IPS-15b (cell line): ENCODE results near the gene INTS4.
"Not testable (repeated sequence)": the region's sequence is repeated elsewhere in the genome, so short reads cannot be mapped to it uniquely, and the experiment has no call there.

Source experiments
- H3K27me3 ChIP-seq: one replicate; pipeline ENCODE4 v1.6.1; 2013; ENCODE audit warnings: low read length; ENCODE audit not compliant: control insufficient read depth, insufficient read depth
- H3K36me3 ChIP-seq: one replicate; pipeline ENCODE4 v1.6.1; 2013; ENCODE audit warnings: low read length; ENCODE audit not compliant: control insufficient read depth, insufficient read depth
- H3K4me1 ChIP-seq: one replicate; pipeline ENCODE4 v1.6.1; 2013; ENCODE audit warnings: mild to moderate bottlenecking, low read length; ENCODE audit not compliant: control insufficient read depth, insufficient read depth
- H3K4me3 ChIP-seq: one replicate; pipeline ENCODE4 v1.5.1; 2013; ENCODE audit warnings: low read depth, low read length
- H3K9ac ChIP-seq: one replicate; pipeline ENCODE4 v1.6.1; 2013; ENCODE audit warnings: low read depth, mild to moderate bottlenecking, low read length
- H3K9me3 ChIP-seq: one replicate; pipeline ENCODE4 v1.6.1; 2013; ENCODE audit warnings: mild to moderate bottlenecking, low read length; ENCODE audit not compliant: control insufficient read depth, insufficient read depth

INTS4 gene

DNA sequence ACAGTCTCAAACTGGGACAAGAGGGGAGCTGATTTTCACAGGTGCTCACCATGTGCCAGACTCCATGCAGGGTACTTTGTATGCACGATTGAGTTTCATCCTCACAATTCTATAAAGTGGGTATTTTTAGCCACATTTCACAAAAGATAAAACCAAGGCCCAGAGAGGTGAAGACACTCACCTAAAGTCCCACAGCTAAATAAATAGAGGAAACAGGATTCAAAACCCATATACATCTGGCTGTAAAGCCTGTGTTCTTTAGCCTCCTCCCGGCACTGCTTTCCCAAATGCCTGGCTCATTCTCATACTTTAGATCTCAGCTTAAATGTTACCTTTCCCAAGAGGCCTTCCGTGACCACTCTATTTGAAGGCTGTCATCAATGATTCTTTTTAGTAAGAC lies 41.8 kb upstream of the INTS4 start:
- no peaks in the 10 kb centered on the region for H3K36me3 ChIP-seq
- H3K4me1 ChIP-seq: peaks cover 4% of the 10 kb centered on the region
- no peak overlapping the region for H3K9ac ChIP-seq
- no peaks in the 10 kb centered on the region for H3K9me3 ChIP-seq
- no peaks in the 10 kb centered on the region for H3K27me3 ChIP-seq
- H3K4me3 ChIP-seq: no peak overlapping the region

- no peaks in the 10 kb centered on the region for H3K9me3 ChIP-seq
- no peaks in the 10 kb centered on the region for H3K27me3 ChIP-seq
- H3K36me3 ChIP-seq: no peaks in the 10 kb centered on the region
- no peaks in the 10 kb centered on the region for H3K4me1 ChIP-seq
- no peak overlapping the region for H3K9ac ChIP-seq
- H3K4me3 ChIP-seq: no peak overlapping the region
Measured at GRCh38 chr11:78034623-78035022, 40.2 kb upstream of the INTS4 start.

- Histone ChIP-seq H3K9ac (no peak overlapping the region), H3K4me3 (no peak overlapping the region), H3K9me3 (no peaks in the 10 kb centered on the region), H3K4me1 (no peaks in the 10 kb centered on the region), H3K36me3 (no peaks in the 10 kb centered on the region), H3K27me3 (no peaks in the 10 kb centered on the region)
Measured at GRCh38 chr11:78033040-78033439, 38.6 kb upstream of the INTS4 start.

DNA sequence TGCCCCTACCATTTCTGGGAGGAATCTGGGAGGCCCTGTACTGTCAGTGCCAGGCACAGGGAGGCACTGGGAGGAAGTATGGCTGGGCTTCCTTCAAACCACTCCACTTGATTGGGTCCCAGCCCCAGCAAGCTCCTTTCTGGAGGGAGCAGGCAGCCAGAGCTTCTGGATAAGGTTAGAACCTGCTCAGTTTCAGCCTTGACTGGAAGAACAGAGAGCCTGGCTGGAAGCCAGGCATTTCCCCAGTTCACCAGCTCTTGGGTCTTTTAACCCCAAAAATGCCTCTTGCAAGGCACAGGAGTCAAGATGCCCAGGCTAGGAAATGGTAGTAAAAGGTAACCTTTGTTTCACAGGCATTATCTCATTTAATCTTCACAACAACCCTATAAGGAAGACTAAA lies 37.6 kb upstream of the INTS4 start:
- Histone ChIP-seq H3K27me3 (no peaks in the 10 kb centered on the region), H3K4me3 (no peak overlapping the region), H3K9ac (no peak overlapping the region), H3K36me3 (no peaks in the 10 kb centered on the region), H3K4me1 (no peaks in the 10 kb centered on the region), H3K9me3 (no peaks in the 10 kb centered on the region)

DNA sequence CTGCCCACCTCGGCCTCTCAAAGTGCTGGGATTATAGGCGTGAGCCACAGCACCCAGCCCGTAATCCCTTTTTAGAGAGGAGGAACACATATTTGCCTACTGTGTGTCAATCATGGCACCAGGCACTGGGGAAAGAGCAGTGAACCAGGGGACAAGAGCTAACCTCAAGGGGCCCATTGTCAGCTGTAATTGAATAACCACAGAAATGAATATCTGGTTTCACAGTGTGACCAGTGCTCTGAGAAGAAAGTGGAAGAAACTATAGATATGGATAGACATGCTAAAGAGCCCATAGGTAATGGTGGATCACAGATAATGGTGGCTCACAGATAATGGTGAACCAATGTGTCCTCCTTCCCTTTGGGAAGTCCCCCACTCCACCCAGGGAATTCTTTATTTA lies 37.2 kb upstream of the INTS4 start:
- H3K9me3 ChIP-seq: no peaks in the 10 kb centered on the region
- no peak overlapping the region for H3K9ac ChIP-seq
- no peaks in the 10 kb centered on the region for H3K36me3 ChIP-seq
- no peaks in the 10 kb centered on the region for H3K4me1 ChIP-seq
- no peaks in the 10 kb centered on the region for H3K27me3 ChIP-seq
- H3K4me3 ChIP-seq: no peak overlapping the region

GRCh38 chr11:78030429-78031325 lies 36.2 kb upstream of the INTS4 start:
- H3K9ac ChIP-seq: no peak overlapping the region
- H3K27me3 ChIP-seq: no peaks in the 10 kb centered on the region
- H3K9me3 ChIP-seq: no peaks in the 10 kb centered on the region
- H3K36me3 ChIP-seq: no peaks in the 10 kb centered on the region
- H3K4me3 ChIP-seq: no peak overlapping the region
- H3K4me1 ChIP-seq: no peaks in the 10 kb centered on the region

GRCh38 chr11:78028423-78028822 lies 34.0 kb upstream of the INTS4 start:
- H3K9me3 ChIP-seq, H3K4me3 ChIP-seq, H3K36me3 ChIP-seq, H3K9ac ChIP-seq, H3K27me3 ChIP-seq, H3K4me1 ChIP-seq: not testable (repeated sequence)

DNA sequence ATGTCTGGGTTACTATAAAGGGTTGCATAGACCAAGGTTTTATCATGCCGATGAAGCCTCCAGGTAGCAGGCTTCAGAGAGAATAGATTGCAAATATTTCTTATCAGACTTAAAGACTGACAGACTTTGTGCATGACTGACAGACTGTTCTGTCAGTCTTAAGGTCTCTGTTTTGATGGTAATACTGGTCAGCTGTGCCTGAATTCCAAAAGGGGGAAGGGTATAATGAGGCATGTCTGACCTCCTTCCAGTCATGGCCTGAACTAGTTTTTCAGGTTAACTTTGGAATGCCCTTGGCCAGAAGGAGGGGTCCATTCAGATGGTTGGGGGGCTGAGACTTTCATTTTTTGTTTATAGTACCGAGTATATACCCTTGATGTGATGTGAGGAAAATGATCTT lies 33.3 kb upstream of the INTS4 start:
- Histone ChIP-seq H3K9ac (no peak overlapping the region), H3K4me3 (no peak overlapping the region), H3K36me3 (no peaks in the 10 kb centered on the region), H3K4me1 (no peaks in the 10 kb centered on the region), H3K9me3 (no peaks in the 10 kb centered on the region), H3K27me3 (no peaks in the 10 kb centered on the region)

- Histone ChIP-seq H3K27me3 (no peaks in the 10 kb centered on the region), H3K9me3 (no peaks in the 10 kb centered on the region), H3K36me3 (no peaks in the 10 kb centered on the region), H3K9ac (no peak overlapping the region), H3K4me3 (no peak overlapping the region), H3K4me1 (peaks cover 3% of the 10 kb centered on the region)
Measured at GRCh38 chr11:78025378-78025777, 30.9 kb upstream of the INTS4 start.

GRCh38 chr11:78023426-78023825 lies 29.0 kb upstream of the INTS4 start:
- Histone ChIP-seq H3K27me3 (no peaks in the 10 kb centered on the region), H3K9me3 (no peaks in the 10 kb centered on the region), H3K9ac (no peak overlapping the region), H3K4me3 (peak overlapping the region; percentile 60), H3K4me1 (peaks cover 6% of the 10 kb centered on the region), H3K36me3 (no peaks in the 10 kb centered on the region)

DNA sequence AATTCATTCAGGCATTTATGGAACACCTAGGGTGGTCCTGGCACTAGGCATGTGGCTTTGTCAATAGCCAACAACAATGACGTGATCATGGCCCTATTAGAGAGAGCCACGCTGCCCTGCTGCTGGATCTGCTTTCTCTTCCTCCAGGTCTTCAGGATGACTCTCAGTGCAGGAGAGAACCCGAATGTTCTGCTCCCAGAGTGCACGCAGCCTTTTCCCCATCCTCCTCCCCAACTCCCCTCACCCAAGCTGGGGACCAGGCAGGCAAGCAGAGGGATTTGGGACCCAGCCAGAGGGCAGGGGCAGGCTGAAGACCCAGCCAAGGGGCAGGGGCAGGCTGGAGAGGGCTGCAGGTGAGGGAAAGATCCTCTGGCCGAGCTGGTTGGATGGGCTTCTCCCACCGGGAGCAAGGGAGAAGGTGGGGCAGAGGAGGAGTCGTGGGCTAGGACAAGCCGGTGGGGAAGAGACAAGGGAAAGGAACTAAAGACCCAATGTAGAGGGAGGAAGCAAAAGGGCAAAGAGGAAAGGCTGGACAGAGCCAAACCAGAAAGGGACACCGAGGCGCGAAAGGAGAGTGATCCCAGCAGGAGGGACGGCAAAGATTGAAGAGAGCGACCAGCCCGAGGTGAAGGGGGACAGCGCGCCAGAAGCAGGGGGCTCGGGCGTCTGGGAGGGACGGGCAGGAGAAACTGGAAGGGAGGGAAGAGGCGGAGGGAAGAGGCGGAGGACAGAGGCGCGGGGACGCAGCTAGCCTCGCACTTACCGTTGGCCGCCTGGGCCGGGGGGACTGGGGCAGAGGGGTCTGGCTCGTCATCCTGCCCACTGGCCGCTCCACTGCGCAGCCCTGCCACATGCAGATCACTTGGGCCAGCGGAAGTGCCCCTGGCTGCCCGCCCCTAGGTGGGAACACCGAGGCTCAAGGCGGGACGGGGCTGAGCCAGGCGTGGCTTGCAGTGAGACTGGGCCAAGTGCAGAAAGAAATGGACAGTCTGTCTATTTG lies 28.2 kb upstream of the INTS4 start, which contains the start of gene KCTD14:
KCTD14 (minus strand) TSS at position 880 of the 1,000 bp plus-strand sequence; CDS start at position 853, 27 bp downstream.
- Histone ChIP-seq H3K9ac (peak within 1 kb of the TSS; percentile 87), H3K4me3 (peak within 1 kb of the TSS; percentile 60), H3K4me1 (peaks cover 6% of the 10 kb centered on the region), H3K9me3 (no peaks in the 10 kb centered on the region), H3K36me3 (no peaks in the 10 kb centered on the region), H3K27me3 (no peaks in the 10 kb centered on the region)
